ENCODE data around the gene TEX28. TPM values are rescaled to one million over a fixed set of nuclear protein-coding genes. Genes with fewer than 3 reads are reported as not detected.
"Not testable (repeated sequence)": the region's sequence is repeated elsewhere in the genome, so short reads cannot be mapped to it uniquely, and the experiment has no call there.

TEX28 gene
- total RNA-seq, 1 donor from 2014 or later = not detected

GRCh38 chrX:154247377-154248045 lies 47.4 kb downstream of the TEX28 start:
- not testable (repeated sequence) for H3K27me3 Mint-ChIP-seq (ENCODE audit: low read depth); DNase-seq (ENCODE audit: low spot score); H3K36me3 Mint-ChIP-seq (ENCODE audit: low read depth); H3K27ac Mint-ChIP-seq (ENCODE audit: unreplicated experiment); H3K9me3 Mint-ChIP-seq (ENCODE audit: low read depth); H3K4me3 Mint-ChIP-seq (ENCODE audit: unreplicated experiment); H3K4me1 Mint-ChIP-seq (ENCODE audit: low read depth)

GRCh38 chrX:154239982-154240503 lies 54.9 kb downstream of the TEX28 start:
- H3K9me3 Mint-ChIP-seq (ENCODE audit: low read depth); H3K4me3 Mint-ChIP-seq (ENCODE audit: unreplicated experiment); H3K36me3 Mint-ChIP-seq (ENCODE audit: low read depth); H3K27me3 Mint-ChIP-seq (ENCODE audit: low read depth); H3K27ac Mint-ChIP-seq (ENCODE audit: unreplicated experiment); H3K4me1 Mint-ChIP-seq (ENCODE audit: low read depth): not testable (repeated sequence)
- peak; percentile 41 for DNase-seq (ENCODE audit: low spot score)

- not testable (repeated sequence) for H3K27me3 Mint-ChIP-seq (ENCODE audit: low read depth); H3K9me3 Mint-ChIP-seq (ENCODE audit: low read depth); H3K36me3 Mint-ChIP-seq (ENCODE audit: low read depth); H3K27ac Mint-ChIP-seq (ENCODE audit: unreplicated experiment); H3K4me3 Mint-ChIP-seq (ENCODE audit: unreplicated experiment); H3K4me1 Mint-ChIP-seq (ENCODE audit: low read depth)
- peak; percentile 38 for DNase-seq (ENCODE audit: low spot score)
These were observed 55.9 kb downstream of the TEX28 start for GRCh38 chrX:154238939-154239559.

GRCh38 chrX:154233620-154234019 lies 61.3 kb downstream of the TEX28 start:
- H3K4me3 Mint-ChIP-seq (ENCODE audit: unreplicated experiment); DNase-seq (ENCODE audit: low spot score); H3K4me1 Mint-ChIP-seq (ENCODE audit: low read depth); H3K27ac Mint-ChIP-seq (ENCODE audit: unreplicated experiment); H3K36me3 Mint-ChIP-seq (ENCODE audit: low read depth); H3K9me3 Mint-ChIP-seq (ENCODE audit: low read depth); H3K27me3 Mint-ChIP-seq (ENCODE audit: low read depth): not testable (repeated sequence)

- not testable (repeated sequence) for H3K9me3 Mint-ChIP-seq (ENCODE audit: low read depth); DNase-seq (ENCODE audit: low spot score); H3K4me1 Mint-ChIP-seq (ENCODE audit: low read depth); H3K36me3 Mint-ChIP-seq (ENCODE audit: low read depth); H3K27ac Mint-ChIP-seq (ENCODE audit: unreplicated experiment); H3K27me3 Mint-ChIP-seq (ENCODE audit: low read depth); H3K4me3 Mint-ChIP-seq (ENCODE audit: unreplicated experiment)
These were observed 63.5 kb downstream of the TEX28 start for GRCh38 chrX:154231443-154231842.

- not testable (repeated sequence) for H3K4me3 Mint-ChIP-seq (ENCODE audit: unreplicated experiment); DNase-seq (ENCODE audit: low spot score); H3K27ac Mint-ChIP-seq (ENCODE audit: unreplicated experiment); H3K9me3 Mint-ChIP-seq (ENCODE audit: low read depth); H3K4me1 Mint-ChIP-seq (ENCODE audit: low read depth); H3K36me3 Mint-ChIP-seq (ENCODE audit: low read depth); H3K27me3 Mint-ChIP-seq (ENCODE audit: low read depth)
These were observed 68.2 kb downstream of the TEX28 start for GRCh38 chrX:154226706-154227105.

GRCh38 chrX:154225292-154225691 lies 69.6 kb downstream of the TEX28 start:
- not testable (repeated sequence) for H3K36me3 Mint-ChIP-seq (ENCODE audit: low read depth); H3K4me3 Mint-ChIP-seq (ENCODE audit: unreplicated experiment); H3K27me3 Mint-ChIP-seq (ENCODE audit: low read depth); DNase-seq (ENCODE audit: low spot score); H3K27ac Mint-ChIP-seq (ENCODE audit: unreplicated experiment); H3K4me1 Mint-ChIP-seq (ENCODE audit: low read depth); H3K9me3 Mint-ChIP-seq (ENCODE audit: low read depth)

Other genes with a start within 250 kb of the TEX28 start
- gene MECP2, start 197.4 kb downstream of the TEX28 start, total RNA-seq = 32.3 to 35.5 TPM (median 34.2 TPM) in 3 replicates
- not detected in 3 replicates for gene OPN1LW, start 150.9 kb downstream of the TEX28 start, total RNA-seq
- gene OPN1MW, start 112.5 kb downstream of the TEX28 start, total RNA-seq = not detected in 3 replicates
- gene OPN1MW2, start 75.4 kb downstream of the TEX28 start, total RNA-seq = not detected in 3 replicates
- gene OPN1MW3, start 37.5 kb downstream of the TEX28 start, total RNA-seq = not detected in 3 replicates
- gene TKTL1, start 671 bp upstream of the TEX28 start, total RNA-seq = not detected in 3 replicates
- gene FLNA, start 79.5 kb upstream of the TEX28 start, total RNA-seq = 1,923 to 4,327 TPM (median 4,325 TPM) in 3 replicates
- gene EMD, start 84.2 kb upstream of the TEX28 start, total RNA-seq = 66.3 to 81.7 TPM (median 81.1 TPM) in 3 replicates
- 1,847 to 2,160 TPM (median 2,120 TPM) in 3 replicates for gene RPL10, start 103.3 kb upstream of the TEX28 start, total RNA-seq
- 39.4 to 44.5 TPM (median 40.8 TPM) in 3 replicates for gene DNASE1L1, start 114.1 kb upstream of the TEX28 start, total RNA-seq
- gene TAFAZZIN, start 116.4 kb upstream of the TEX28 start, total RNA-seq = 33.4 to 39.1 TPM (median 38.7 TPM) in 3 replicates
- 132 to 139 TPM (median 136 TPM) in 3 replicates for gene ATP6AP1, start 133.6 kb upstream of the TEX28 start, total RNA-seq
- 147 to 159 TPM (median 152 TPM) in 3 replicates for gene GDI1, start 142.0 kb upstream of the TEX28 start, total RNA-seq
- gene FAM50A, start 149.0 kb upstream of the TEX28 start, total RNA-seq = 98.3 to 108 TPM (median 106 TPM) in 3 replicates
- gene PLXNA3, start 163.2 kb upstream of the TEX28 start, total RNA-seq = 187 to 212 TPM (median 205 TPM) in 3 replicates
- gene LAGE3, start 184.2 kb upstream of the TEX28 start, total RNA-seq = 17.7 to 25.4 TPM (median 19.8 TPM) in 3 replicates
- gene UBL4A, start 191.5 kb upstream of the TEX28 start, total RNA-seq = 20.8 to 21.2 TPM (median 20.8 TPM) in 3 replicates
- gene SLC10A3, start 195.5 kb upstream of the TEX28 start, total RNA-seq = 26.8 to 28.9 TPM (median 28.9 TPM) in 3 replicates
- 35.7 to 38.5 TPM (median 36.5 TPM) in 3 replicates for gene FAM3A, start 221.1 kb upstream of the TEX28 start, total RNA-seq